Renal cortex interstitium (tissue), 15 donors: ENCODE results near the gene PNMA8C. TPM values are rescaled to one million over a fixed set of nuclear protein-coding genes. Genes with fewer than 3 reads are reported as not detected.
A peak's percentile ranks its signal among the peaks of the same experiment; 100 is the strongest.

ENCODE experiments used
- DNase-seq, 11 donors: peaks; one replicate each; pipeline ENCODE4 v3.0.0-alpha.2; 2013; ENCODE audit warnings: low read depth in 9 of 11, low spot score in 4 of 11; ENCODE audit errors: extremely low read depth in 1 of 11
- long read RNA-seq, 16 experiments: transcript quantifications; one replicate each; lab custom pipeline, GENCODE V29; 2026
- polyA plus RNA-seq, 3 donors: library from polyadenylated mRNA; unstranded; fragments of 120-200 nt; gene quantifications; one replicate each; pipeline ENCODE4 v1.2.1, GENCODE V29; 2013; ENCODE audit not compliant: insufficient read length in 3 of 3

PNMA8C gene
- polyA plus RNA-seq = under 1 TPM; 0.62 to 0.88 (median 0.83) TPM
- long read RNA-seq, donor 1, full-length matches to known transcripts = 1 of 1 reads
- long read RNA-seq, donor 1, partial matches to known transcripts = 0 of 1 reads
- long read RNA-seq, donor 1, other reads (novel, unspliced or antisense) = 0 of 1 reads
- long read RNA-seq, donor 2, full-length matches to known transcripts = 3 of 3 reads
- long read RNA-seq, donor 2, partial matches to known transcripts = 0 of 3 reads
- long read RNA-seq, donor 2, other reads (novel, unspliced or antisense) = 0 of 3 reads
- long read RNA-seq, donor 3, full-length matches to known transcripts = 2 of 2 reads
- long read RNA-seq, donor 3, partial matches to known transcripts = 0 of 2 reads
- long read RNA-seq, donor 3, other reads (novel, unspliced or antisense) = 0 of 2 reads
- long read RNA-seq, donor 4 = 0 reads
- long read RNA-seq, donor 5, full-length matches to known transcripts = 3 of 3 reads
- long read RNA-seq, donor 5, partial matches to known transcripts = 0 of 3 reads
- long read RNA-seq, donor 5, other reads (novel, unspliced or antisense) = 0 of 3 reads
- long read RNA-seq, donor 6, full-length matches to known transcripts = 1 of 1 reads
- long read RNA-seq, donor 6, partial matches to known transcripts = 0 of 1 reads
- long read RNA-seq, donor 6, other reads (novel, unspliced or antisense) = 0 of 1 reads
- long read RNA-seq, donor 7 = 0 reads
- long read RNA-seq, donor 8 = 0 reads
- long read RNA-seq, donor 9, full-length matches to known transcripts = 2 of 2 reads
- long read RNA-seq, donor 9, partial matches to known transcripts = 0 of 2 reads
- long read RNA-seq, donor 9, other reads (novel, unspliced or antisense) = 0 of 2 reads
- long read RNA-seq, donor 10, full-length matches to known transcripts = 1 of 1 reads
- long read RNA-seq, donor 10, partial matches to known transcripts = 0 of 1 reads
- long read RNA-seq, donor 10, other reads (novel, unspliced or antisense) = 0 of 1 reads
- long read RNA-seq, donor 11 = 0 reads
- long read RNA-seq, donor 12 = 0 reads
- long read RNA-seq, donor 13 = 0 reads
- long read RNA-seq, donor 14, full-length matches to known transcripts = 1 of 1 reads
- long read RNA-seq, donor 14, partial matches to known transcripts = 0 of 1 reads
- long read RNA-seq, donor 14, other reads (novel, unspliced or antisense) = 0 of 1 reads
- long read RNA-seq, donor 15, full-length matches to known transcripts = 1 of 1 reads
- long read RNA-seq, donor 15, partial matches to known transcripts = 0 of 1 reads
- long read RNA-seq, donor 15, other reads (novel, unspliced or antisense) = 0 of 1 reads
- long read RNA-seq, donor 16, full-length matches to known transcripts = 7 of 7 reads
- long read RNA-seq, donor 16, partial matches to known transcripts = 0 of 7 reads
- long read RNA-seq, donor 16, other reads (novel, unspliced or antisense) = 0 of 7 reads

GRCh38 chr19:46428239-46429135, at the start of gene PNMA8C:
TSS of gene PNMA8C (minus strand) at chr19:46428936. CDS start at chr19:46428359, 577 bp downstream.
- peak in 5 of 11 donors; percentile 49 to 71 (median 68) for DNase-seq

DNA sequence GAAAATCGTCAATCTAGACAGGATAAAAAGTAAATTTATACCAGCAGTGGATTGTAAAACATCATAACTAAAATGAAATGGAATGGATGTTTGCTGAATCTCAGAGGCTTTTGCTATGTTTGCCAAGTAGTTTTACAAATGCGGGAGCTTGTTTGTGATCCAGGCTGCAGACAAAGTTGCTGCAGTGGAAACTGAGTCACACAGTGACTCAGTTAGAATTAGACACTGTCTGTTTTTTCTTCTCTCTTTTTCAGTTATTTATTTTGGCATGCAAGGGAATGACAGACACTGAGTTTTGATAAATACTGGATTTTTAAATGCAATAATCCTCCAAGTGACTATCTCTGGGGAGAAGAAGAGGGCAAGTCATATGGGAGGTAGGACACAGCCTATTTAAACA, 47.2 kb upstream of the PNMA8C start:
- DNase-seq = no peak

DNA sequence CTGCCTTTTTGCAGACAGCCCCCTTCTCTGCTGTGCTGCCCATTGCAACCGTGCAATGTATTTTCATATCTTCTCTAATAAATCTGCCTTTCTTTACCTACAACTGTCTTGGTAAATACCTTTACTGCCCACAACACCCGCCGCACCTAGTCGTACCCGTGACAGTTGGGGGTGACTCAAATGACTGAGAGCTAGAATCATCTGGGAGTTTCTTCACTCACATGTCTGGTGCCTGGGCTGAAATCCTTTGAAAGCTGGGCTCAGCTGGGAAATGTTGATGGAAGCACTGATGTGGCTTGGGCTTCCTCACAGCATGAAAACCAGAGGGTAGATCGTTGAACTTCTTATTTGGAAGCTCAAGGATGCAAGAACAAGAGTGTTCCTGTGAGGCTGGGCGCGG, 45.5 kb upstream of the PNMA8C start:
- no peak for DNase-seq

GRCh38 chr19:46472592-46472991, 43.9 kb upstream of the PNMA8C start:
- DNase-seq = no peak

- DNase-seq = no peak
Observed at GRCh38 chr19:46471811-46472543, 43.2 kb upstream of the PNMA8C start.

- peak in 10 of 11 donors; percentile 75 to 91 (median 88) for DNase-seq
Observed at GRCh38 chr19:46471116-46471733, 42.5 kb upstream of the PNMA8C start, which contains the start of gene PNMA8A. TSS of gene PNMA8A (minus strand) at chr19:46471563. CDS start at chr19:46471035, 528 bp downstream.

DNA sequence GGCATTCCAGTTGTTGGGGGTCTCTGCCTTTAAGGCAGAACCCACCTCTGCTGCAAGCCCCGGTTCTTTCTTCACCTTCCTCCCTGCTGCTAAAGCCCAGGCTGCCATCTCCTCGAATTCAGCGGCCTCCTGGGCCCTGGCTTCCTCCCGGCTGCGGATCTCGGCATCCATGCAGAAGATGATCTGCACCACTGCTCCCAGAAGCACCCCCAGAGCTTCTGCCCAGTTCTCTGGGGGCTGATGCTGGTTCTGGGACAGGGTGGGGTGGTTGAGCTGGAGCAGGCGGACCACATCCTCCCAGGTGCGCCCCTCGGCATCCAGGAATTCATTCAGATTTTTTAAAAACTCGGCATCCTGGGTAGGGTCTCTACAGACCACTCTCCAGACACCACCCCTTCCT, 41.6 kb upstream of the PNMA8C start:
- DNase-seq = no peak

DNA sequence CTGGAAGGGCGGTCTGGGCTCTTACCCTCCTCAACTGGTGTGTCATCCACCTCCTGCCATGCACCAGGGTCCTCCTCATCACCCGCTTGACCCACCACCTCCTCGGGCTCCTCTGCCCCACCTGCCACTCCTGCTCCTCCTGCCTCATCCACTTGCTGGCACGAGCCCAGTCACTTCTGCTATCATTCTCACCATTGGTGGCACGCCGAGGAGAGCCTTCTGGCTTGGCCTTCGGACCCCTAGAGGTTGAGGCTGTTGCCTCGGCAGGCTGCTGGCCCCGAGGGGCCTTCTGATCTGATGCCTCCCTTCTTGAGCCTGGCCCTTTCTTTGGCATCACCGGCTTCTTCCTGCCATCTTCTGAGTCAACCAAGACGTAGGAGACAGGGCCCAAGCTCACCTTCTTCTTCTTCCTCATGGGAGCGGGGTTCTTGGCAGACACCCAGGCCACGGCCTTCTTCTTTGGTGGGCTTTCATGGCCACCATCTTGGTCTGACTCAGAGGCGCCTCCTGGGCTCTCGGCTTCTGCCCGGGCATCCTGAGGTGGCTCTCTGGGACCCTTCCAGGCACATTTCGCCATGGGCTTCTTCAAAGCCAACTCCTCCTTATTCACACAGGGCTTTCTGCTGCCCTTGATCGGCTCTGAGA, 40.9 kb upstream of the PNMA8C start:
- no peak for DNase-seq

DNA sequence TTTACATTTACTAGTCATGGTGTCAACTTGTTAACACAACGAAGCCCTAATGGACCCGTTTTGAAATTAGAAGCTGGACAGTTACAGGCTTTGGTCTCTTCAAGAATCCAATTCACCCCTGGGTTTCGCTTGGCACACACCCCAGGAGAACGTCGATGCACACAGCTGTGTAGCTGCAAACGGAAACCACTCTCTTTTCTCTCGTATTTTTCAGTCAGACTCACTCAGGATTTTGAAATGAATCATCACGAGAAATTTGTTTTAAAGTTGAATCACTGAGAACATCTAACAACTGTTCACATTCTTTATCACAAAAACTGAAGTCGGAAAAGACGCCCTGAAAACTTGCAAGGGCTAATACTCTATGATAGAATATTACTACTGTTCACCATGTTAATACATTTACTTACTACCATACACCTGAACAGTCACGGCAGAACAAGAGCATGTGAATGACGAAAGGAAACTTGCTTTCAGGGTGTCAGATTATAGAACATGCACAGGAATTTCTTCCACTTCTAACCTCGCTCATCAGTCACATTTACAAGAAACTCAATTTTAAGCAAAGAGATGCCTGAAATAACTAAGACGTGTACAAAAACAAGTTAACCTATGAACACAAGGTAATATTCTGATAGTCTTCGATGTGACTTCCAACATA, 37.9 kb upstream of the PNMA8C start:
- no peak for DNase-seq

- DNase-seq = no peak
Observed at GRCh38 chr19:46463516-46463915, 34.8 kb upstream of the PNMA8C start.

DNA sequence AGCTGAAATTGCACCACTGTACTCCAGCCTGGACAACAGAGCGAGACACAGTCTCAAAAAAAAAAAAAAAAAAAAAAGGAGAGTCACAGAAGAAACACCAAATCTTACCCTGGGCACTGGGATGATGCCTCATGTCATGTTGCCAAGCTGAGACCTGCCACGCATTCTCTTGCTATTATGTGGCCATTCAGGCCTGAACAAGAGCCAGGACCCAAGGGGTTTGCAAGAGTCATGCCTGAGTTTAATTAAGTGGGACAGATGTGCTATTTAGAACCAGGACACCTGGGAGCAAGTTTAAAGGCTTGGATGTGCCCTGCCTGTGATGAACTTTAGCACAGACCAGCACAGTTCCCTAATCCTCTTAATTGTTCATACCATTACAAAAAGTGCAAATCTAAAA, 32.8 kb upstream of the PNMA8C start:
- DNase-seq = no peak

DNA sequence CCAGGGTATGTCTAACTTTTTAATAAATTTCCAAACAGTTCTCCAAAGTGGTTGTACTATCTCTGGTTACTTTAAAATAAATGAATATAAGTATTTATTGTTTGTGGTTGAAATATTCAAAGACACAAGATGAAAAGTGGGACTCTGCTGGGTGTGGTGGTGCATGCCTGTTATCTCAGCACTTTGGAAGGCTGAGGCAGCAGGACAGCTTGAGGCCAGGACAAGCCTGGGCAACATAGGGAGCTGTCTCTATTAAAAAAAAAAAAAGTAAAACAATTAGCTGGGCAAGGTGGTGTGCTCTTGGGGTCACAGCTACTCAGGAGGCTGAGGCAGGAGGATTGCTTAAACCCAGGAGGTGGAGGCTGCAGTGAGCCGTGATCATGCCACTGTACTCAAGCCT, 32.2 kb upstream of the PNMA8C start:
- no peak for DNase-seq

DNA sequence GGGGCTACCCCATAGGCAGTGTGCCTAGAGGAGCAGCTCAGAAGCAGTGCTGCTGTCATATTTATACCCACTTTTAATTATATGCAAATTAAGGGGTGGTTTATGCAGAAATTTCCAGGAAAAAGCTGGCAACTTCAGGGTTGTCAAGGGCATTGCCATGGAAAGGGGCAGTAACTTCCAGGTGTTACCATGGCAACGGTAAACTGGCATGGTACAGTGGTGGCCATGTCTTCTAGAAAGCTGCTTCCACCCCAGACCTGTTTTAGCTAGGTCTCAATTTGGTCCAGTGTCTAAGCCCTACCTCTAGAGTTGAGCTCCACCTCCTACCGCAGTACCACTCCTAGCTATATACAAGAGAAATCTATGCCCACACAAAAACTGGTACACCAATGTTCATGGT, 31.3 kb upstream of the PNMA8C start:
- DNase-seq = no peak

DNA sequence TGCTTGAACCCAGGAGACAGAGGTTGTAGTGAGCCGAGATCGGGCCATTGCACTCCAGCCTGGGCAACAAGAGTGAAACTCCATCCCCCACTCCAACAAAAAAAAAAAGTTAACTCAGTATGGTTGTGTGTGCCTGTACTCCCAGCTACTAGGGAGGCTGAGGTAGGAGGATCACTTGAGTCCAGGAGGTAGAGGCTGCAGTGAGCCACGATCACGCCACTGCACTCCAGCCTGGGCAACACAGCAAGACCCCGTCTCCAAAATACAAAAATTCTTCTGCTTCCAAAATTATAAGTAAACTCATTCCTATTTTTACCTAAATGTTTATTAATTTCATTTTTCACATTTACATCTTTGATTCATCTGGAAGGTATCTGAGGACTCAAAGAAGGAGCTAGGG, 28.2 kb upstream of the PNMA8C start:
- DNase-seq = no peak

- DNase-seq = no peak
Observed at GRCh38 chr19:46454244-46454643, 25.5 kb upstream of the PNMA8C start.

GRCh38 chr19:46453661-46454060, 24.9 kb upstream of the PNMA8C start:
- DNase-seq = no peak
